ENCODE measurements around the gene RHEBL1.

DNA sequence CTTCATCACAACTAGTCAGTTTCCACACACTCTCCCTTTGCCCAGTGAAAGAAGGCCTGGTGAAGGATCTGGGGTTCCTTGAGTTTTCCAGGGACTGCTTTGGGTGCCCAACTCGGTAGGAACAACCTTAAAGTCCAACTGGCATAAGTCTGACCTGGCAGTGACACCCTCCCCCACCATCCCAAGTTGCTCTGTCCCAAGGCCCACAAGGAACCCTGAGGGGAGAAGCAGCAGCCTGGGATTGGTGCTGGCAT lies 10.8 kb downstream of the RHEBL1 start:
- TF ChIP-seq ZNF239 (tag by site-specific recombination; IDR thresholded peaks at IDR 0.05) (no peak), ZNF404 (tag by site-specific recombination; IDR thresholded peaks at IDR 0.05) (no peak), ZNF785 (tag by site-specific recombination; IDR thresholded peaks at IDR 0.05) (no peak)
- TF ChIP-seq, protein P1, sequence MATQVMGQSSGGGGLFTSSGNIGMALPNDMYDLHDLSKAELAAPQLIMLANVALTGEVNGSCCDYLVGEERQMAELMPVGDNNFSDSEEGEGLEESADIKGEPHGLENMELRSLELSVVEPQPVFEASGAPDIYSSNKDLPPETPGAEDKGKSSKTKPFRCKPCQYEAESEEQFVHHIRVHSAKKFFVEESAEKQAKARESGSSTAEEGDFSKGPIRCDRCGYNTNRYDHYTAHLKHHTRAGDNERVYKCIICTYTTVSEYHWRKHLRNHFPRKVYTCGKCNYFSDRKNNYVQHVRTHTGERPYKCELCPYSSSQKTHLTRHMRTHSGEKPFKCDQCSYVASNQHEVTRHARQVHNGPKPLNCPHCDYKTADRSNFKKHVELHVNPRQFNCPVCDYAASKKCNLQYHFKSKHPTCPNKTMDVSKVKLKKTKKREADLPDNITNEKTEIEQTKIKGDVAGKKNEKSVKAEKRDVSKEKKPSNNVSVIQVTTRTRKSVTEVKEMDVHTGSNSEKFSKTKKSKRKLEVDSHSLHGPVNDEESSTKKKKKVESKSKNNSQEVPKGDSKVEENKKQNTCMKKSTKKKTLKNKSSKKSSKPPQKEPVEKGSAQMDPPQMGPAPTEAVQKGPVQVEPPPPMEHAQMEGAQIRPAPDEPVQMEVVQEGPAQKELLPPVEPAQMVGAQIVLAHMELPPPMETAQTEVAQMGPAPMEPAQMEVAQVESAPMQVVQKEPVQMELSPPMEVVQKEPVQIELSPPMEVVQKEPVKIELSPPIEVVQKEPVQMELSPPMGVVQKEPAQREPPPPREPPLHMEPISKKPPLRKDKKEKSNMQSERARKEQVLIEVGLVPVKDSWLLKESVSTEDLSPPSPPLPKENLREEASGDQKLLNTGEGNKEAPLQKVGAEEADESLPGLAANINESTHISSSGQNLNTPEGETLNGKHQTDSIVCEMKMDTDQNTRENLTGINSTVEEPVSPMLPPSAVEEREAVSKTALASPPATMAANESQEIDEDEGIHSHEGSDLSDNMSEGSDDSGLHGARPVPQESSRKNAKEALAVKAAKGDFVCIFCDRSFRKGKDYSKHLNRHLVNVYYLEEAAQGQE (tag by site-specific recombination; IDR thresholded peaks at IDR 0.05), result no peak
